ENCODE results near the gene SVEP1.
"Not testable (repeated sequence)": the region's sequence is repeated elsewhere in the genome, so short reads cannot be mapped to it uniquely, and the experiment has no call there.

GRCh38 chr9:110534162-110534561, 45.4 kb downstream of the SVEP1 start:
- TF ChIP-seq RCOR1 (IDR thresholded peaks at IDR 0.05; ENCODE audit: low read length); CTCF (IDR thresholded peaks at IDR 0.05); EP300 (IDR thresholded peaks at IDR 0.05; ENCODE audit: borderline replicate concordance in 1 of 2, low read depth in 1 of 2, low read length in 1 of 2); EZH2phosphoT487 (IDR thresholded peaks at IDR 0.05; ENCODE audit: borderline replicate concordance, low read depth); GABPA (IDR thresholded peaks at IDR 0.05; ENCODE audit: low read depth); RAD21 (IDR thresholded peaks at IDR 0.05; ENCODE audit: low read length): not testable (repeated sequence)

Data from SK-N-SH (cell line).